Kidney tubule cell (primary cell): ENCODE data around the gene CHI3L2.
A peak's percentile ranks its signal among the peaks of the same experiment; 100 is the strongest.

Experiments
- DNase-seq: peaks from one replicate; pipeline ENCODE4 v3.0.0-alpha.2; 2018; ENCODE audit warnings: low spot score

Gene CHI3L2

GRCh38 chr1:111221276-111221632 lies 6.3 kb upstream of the CHI3L2 start:
- no peak for DNase-seq

- DNase-seq: no peak
These were observed 5.8 kb upstream of the CHI3L2 start for GRCh38 chr1:111221633-111222291.

- peak; percentile 88 for DNase-seq
These were observed 5.0 kb upstream of the CHI3L2 start for GRCh38 chr1:111222308-111223125.

- DNase-seq: no peak
These were observed 4.3 kb upstream of the CHI3L2 start for GRCh38 chr1:111223126-111223685.

GRCh38 chr1:111225091-111225490 lies 2.4 kb upstream of the CHI3L2 start:
- no peak for DNase-seq

- no peak for DNase-seq
These were observed 1.7 kb upstream of the CHI3L2 start for GRCh38 chr1:111225717-111226400.

- peak; percentile 88 for DNase-seq
These were observed 586 bp downstream of the CHI3L2 start for GRCh38 chr1:111227851-111228747.

GRCh38 chr1:111228748-111229126 lies 1.2 kb downstream of the CHI3L2 start:
- DNase-seq: no peak

- no peak for DNase-seq
These were observed 4.6 kb downstream of the CHI3L2 start for GRCh38 chr1:111232134-111232533.

- DNase-seq: peak; percentile 83
These were observed 6.7 kb downstream of the CHI3L2 start for GRCh38 chr1:111234258-111234657.

- peak; percentile 83 for DNase-seq
These were observed 7.4 kb downstream of the CHI3L2 start for GRCh38 chr1:111234866-111235265.

GRCh38 chr1:111236379-111236778 lies 8.9 kb downstream of the CHI3L2 start:
- DNase-seq: no peak

- no peak for DNase-seq
These were observed 9.3 kb downstream of the CHI3L2 start for GRCh38 chr1:111236806-111237205.

- DNase-seq: no peak
These were observed 10.7 kb downstream of the CHI3L2 start for GRCh38 chr1:111238056-111238795.

- DNase-seq: peak; percentile 60
These were observed 14.3 kb downstream of the CHI3L2 start for GRCh38 chr1:111241797-111242196.

- DNase-seq: peak; percentile 52
These were observed 15.5 kb downstream of the CHI3L2 start for GRCh38 chr1:111242805-111243523.

GRCh38 chr1:111247125-111247838 lies 19.8 kb downstream of the CHI3L2 start:
- no peak for DNase-seq

- DNase-seq: no peak
These were observed 22.4 kb downstream of the CHI3L2 start for GRCh38 chr1:111249960-111250359.

- DNase-seq: no peak
These were observed 24.1 kb downstream of the CHI3L2 start for GRCh38 chr1:111251570-111251969.

- peak; percentile 83 for DNase-seq
These were observed 25.3 kb downstream of the CHI3L2 start for GRCh38 chr1:111252786-111253185.
